K562 (cell line): ENCODE results near the gene CCDC187. TPM values are rescaled to one million over a fixed set of nuclear protein-coding genes. Genes with fewer than 3 reads are reported as not detected.

Source experiments
- ATAC-seq: fragments of 200-7000 bp; cut with Tn5 transposase; 3 replicates; pipeline ENCODE4 v1.9.1; 2020; ENCODE audit warnings: moderate library complexity
- BruUV-seq: library from RNA; stranded (reverse); fragments of 400-500 nt; replicated peaks from 2 replicates; lab custom pipeline; 2021; lab: Mats Ljungman, UMichigan
- CTCF ChIA-PET: fragments of 300-600 bp; formaldehyde crosslinking; extraction: SDS; loops from one replicate; lab custom pipeline; 2021; ENCODE audit warnings: low intra/inter-chr PET ratio; lab: Yijun Ruan, JAX
- POLR2A ChIA-PET: fragments of 300-600, 350-650 bp; sonication (Branson Sonifier 250); formaldehyde crosslinking; extraction: SDS; loops from one replicate; lab custom pipeline; 2021; ENCODE audit warnings: antibody characterized with exemption, inconsistent platforms; lab: Yijun Ruan, JAX
- DNase-seq, 4 experiments: peaks; one replicate each; pipeline versions ENCODE4 v3.0.0 to v3.0.0-alpha.2; 2011 to 2018; ENCODE audit warnings: low spot score in 3 of 4, mixed read lengths in 3 of 4; ENCODE audit errors: extremely low read depth in 1 of 4
- FAIRE-seq: peaks from 2 replicates; lab custom pipeline; 2011; peaks lifted over from hg19 to GRCh38; lab: Jason Lieb, UNC
- H2AFZ ChIP-seq: 2 replicates; pipeline ENCODE4 v1.6.0; 2011; ENCODE audit warnings: low read depth, low read length, control low read depth, inconsistent platforms
- H3K27ac ChIP-seq: fragments of 200-600 bp; 3 replicates; pipeline ENCODE4 v1.8.0; 2011; ENCODE audit warnings: low read depth, mild to moderate bottlenecking, control low read depth, inconsistent platforms, low read length, moderate library complexity, mixed read lengths; ENCODE audit errors: extremely low read depth
- H3K27me3 ChIP-seq, 2 experiments: fragments of 300-600 bp in 1 of 2; 2 replicates in 1 of 2; 3 replicates in 1 of 2; pipeline versions ENCODE4 v1.6.0 to v1.8.0; 2011; ENCODE audit warnings: inconsistent platforms in 2 of 2, low read length in 2 of 2, mild to moderate bottlenecking in 1 of 2, mixed read lengths in 1 of 2, moderate library complexity in 1 of 2; ENCODE audit not compliant: control insufficient read depth in 2 of 2, insufficient read depth in 2 of 2
- H3K36me3 ChIP-seq: fragments of 300-600 bp; 3 replicates; pipeline ENCODE4 v1.8.0; 2011; ENCODE audit warnings: mild to moderate bottlenecking, low read length, inconsistent platforms; ENCODE audit not compliant: control insufficient read depth, insufficient read depth
- H3K4me1 ChIP-seq, 2 experiments: fragments of 200-600 bp in 1 of 2; replicated peaks in 1 of 2; 2 replicates in 1 of 2; 3 replicates in 1 of 2; pipeline versions ENCODE4 v1.5.1 to v1.8.0; 2011; ENCODE audit warnings: inconsistent platforms in 2 of 2, low read length in 2 of 2, mild to moderate bottlenecking in 1 of 2, mixed read lengths in 1 of 2, moderate library complexity in 1 of 2; ENCODE audit not compliant: control insufficient read depth in 2 of 2, insufficient read depth in 2 of 2
- H3K4me2 ChIP-seq: 2 replicates; pipeline ENCODE4 v1.6.1; 2011; ENCODE audit warnings: low read length, control low read depth, inconsistent platforms, mixed read lengths; ENCODE audit not compliant: insufficient read depth
- H3K4me3 ChIP-seq: fragments of 200-600 bp; sonication (generic), shearing (Covaris generic); 2 replicates; pipeline ENCODE4 v1.5.1; 2016; ENCODE audit warnings: control low read depth, inconsistent platforms
- H3K79me2 ChIP-seq: fragments of 200-600 bp; 3 replicates; pipeline ENCODE4 v1.8.0; 2011; ENCODE audit warnings: low read length, inconsistent platforms; ENCODE audit not compliant: control insufficient read depth, insufficient read depth
- H3K9ac ChIP-seq, 2 experiments: 2 replicates each; pipeline versions ENCODE4 v1.6.0 to v1.6.1; 2011; ENCODE audit warnings: low read depth in 2 of 2, low read length in 2 of 2, control low read depth in 1 of 2, inconsistent platforms in 1 of 2, mild to moderate bottlenecking in 1 of 2, mixed read lengths in 1 of 2; ENCODE audit not compliant: insufficient read depth in 1 of 2
- H3K9me1 ChIP-seq: one replicate; pipeline ENCODE4 v1.6.0; 2011; ENCODE audit warnings: inconsistent platforms, mild to moderate bottlenecking, low read length, moderate library complexity; ENCODE audit not compliant: control insufficient read depth, insufficient read depth
- H3K9me3 ChIP-seq: replicated peaks from 2 replicates; pipeline ENCODE4 v1.5.1; 2011; ENCODE audit warnings: low read depth, low read length, inconsistent platforms; ENCODE audit not compliant: control insufficient read depth, insufficient read depth
- H4K20me1 ChIP-seq: replicated peaks from 2 replicates; pipeline ENCODE4 v1.6.1; 2011; ENCODE audit warnings: low read length, inconsistent platforms, mixed read lengths; ENCODE audit not compliant: control insufficient read depth, insufficient read depth
- CTBP1 ChIP-seq: fragments of 450-650 bp; IDR thresholded peaks from 2 replicates; pipeline ENCODE4 v1.6.1; 2016; ENCODE audit warnings: borderline replicate concordance
- HNRNPH1 ChIP-seq: fragments of 200-400 bp; formaldehyde crosslinking; optimal IDR thresholded peaks from 2 replicates; pipeline ENCODE3; 2017; ENCODE audit warnings: low read depth, mild to moderate bottlenecking, low read length, moderate library complexity
- HNRNPK ChIP-seq: fragments of 200-400 bp; formaldehyde crosslinking; IDR thresholded peaks from one replicate; pipeline ENCODE4 v1.6.1; 2018; ENCODE audit warnings: mild to moderate bottlenecking, low read depth, low read length; ENCODE audit not compliant: poor library complexity, severe bottlenecking
- HNRNPL ChIP-seq: fragments of 200-400 bp; formaldehyde crosslinking; IDR thresholded peaks from 2 replicates; pipeline ENCODE4 v1.6.1; 2017; ENCODE audit warnings: low read depth, mild to moderate bottlenecking, low read length
- KDM1A ChIP-seq, 2 experiments: fragments of 450-650 bp; IDR thresholded peaks; 2 replicates each; pipeline ENCODE4 v1.6.1; 2016; ENCODE audit warnings: mild to moderate bottlenecking in 2 of 2
- KLF1 ChIP-seq: fragments of 450-650 bp; IDR thresholded peaks from 2 replicates; pipeline ENCODE4 v1.6.1; 2016; ENCODE audit warnings: missing genetic modification characterization, missing compliant biosample characterization
- NFYB ChIP-seq: IDR thresholded peaks from 2 replicates; pipeline ENCODE4 v1.6.1; 2011; ENCODE audit warnings: mild to moderate bottlenecking, moderate library complexity; ENCODE audit not compliant: insufficient read length; ENCODE audit errors: extremely low read depth
- POLR2G ChIP-seq: fragments of 200-400 bp; formaldehyde crosslinking; IDR thresholded peaks from 2 replicates; pipeline ENCODE4 v1.6.1; 2017; ENCODE audit warnings: low read depth, mild to moderate bottlenecking, antibody characterized with exemption, low read length, moderate library complexity
- PTBP1 ChIP-seq: fragments of 200-400 bp; formaldehyde crosslinking; IDR thresholded peaks from 2 replicates; pipeline ENCODE4 v1.6.1; 2017; ENCODE audit warnings: low read depth, low read length
- SAFB ChIP-seq: fragments of 200-400 bp; formaldehyde crosslinking; IDR thresholded peaks from 2 replicates; pipeline ENCODE4 v1.6.1; 2017; ENCODE audit warnings: low read depth, low read length, borderline replicate concordance
- STAT5B ChIP-seq: fragments of 250-450 bp; sonication (Bioruptor Pico); IDR thresholded peaks from 2 replicates; pipeline ENCODE4 v1.8.0; 2021; ENCODE audit warnings: mild to moderate bottlenecking, inconsistent platforms
- TAF1 ChIP-seq: IDR thresholded peaks from 2 replicates; pipeline ENCODE4 v1.6.1; 2011; ENCODE audit warnings: mild to moderate bottlenecking, low read length, moderate library complexity; ENCODE audit not compliant: insufficient read depth, control insufficient read depth, severe bottlenecking; ENCODE audit errors: extremely low read depth
- TEAD4 ChIP-seq, 2 experiments: sonication (generic) in 1 of 2; formaldehyde crosslinking in 1 of 2; IDR thresholded peaks; 2 replicates each; pipeline versions ENCODE4 v1.6.1 to v1.8.0; 2012 to 2022; ENCODE audit warnings: borderline replicate concordance in 1 of 2, inconsistent platforms in 1 of 2, low read length in 1 of 2, mild to moderate bottlenecking in 1 of 2, missing genetic modification reagents in 1 of 2
- ZNF121 ChIP-seq: sonication (generic); formaldehyde crosslinking; conservative IDR thresholded peaks from 2 replicates; pipeline ENCODE4 v1.8.0; 2022; ENCODE audit warnings: missing genetic modification reagents
- ZNF668 ChIP-seq: fragments of 250-450 bp; sonication (Bioruptor Pico); IDR thresholded peaks from 2 replicates; pipeline ENCODE4 v1.8.0; 2022; ENCODE audit warnings: mild to moderate bottlenecking, inconsistent platforms
- ZNF764 ChIP-seq: fragments of 250-450 bp; sonication (Bioruptor Pico); IDR thresholded peaks from 2 replicates; pipeline ENCODE4 v1.4.0; 2020; ENCODE audit warnings: low read depth, mild to moderate bottlenecking, moderate library complexity
- WGBS: fragments of 100-300 bp; shearing (Covaris generic); methylation state at CpG from one replicate; pipeline ENCODE4 v1.1.6; 2016; ENCODE audit warnings: low coverage, mixed read lengths; ENCODE audit not compliant: insufficient coverage; ENCODE audit errors: missing lambda C conversion rate; 5-methylcytosine and 5-hydroxymethylcytosine counted together
- in situ Hi-C: fragments of 300-500 bp; cut with MboI; formaldehyde crosslinking; loops from 4 replicates; pipeline ENCODE4 v1.15.0; 2018; ENCODE audit warnings: inconsistent platforms, mixed read lengths
- intact Hi-C: fragments of 100-400 bp; cut with micrococcal nuclease; formaldehyde crosslinking; loops from 2 replicates; pipeline ENCODE4 v1.14.2; 2022
- polyA plus RNA-seq, 8 experiments: library from polyadenylated mRNA; depleted of rRNA in 4 of 8; stranded (reverse) in 5 of 8; unstranded in 3 of 8; fragments of >200 nt; fragmentation: Nextera tagmentation in 2 of 8; fragmentation: Illumina TruSeq in 1 of 8; extraction: Ambion mirVana in 2 of 8; extraction: Trizol in 1 of 8; gene quantifications; 2 replicates each; pipeline versions ENCODE4 v1.2.1 to v1.2.3, GENCODE V29; 2011 to 2014; ENCODE audit warnings: inconsistent platforms in 1 of 8, missing spikeins in 1 of 8
- total RNA-seq, 7 experiments: library from RNA; depleted of rRNA in 6 of 7; stranded (reverse); fragments of >200 nt in 6 of 7; fragmentation: Illumina TruSeq in 2 of 7; extraction: Trizol in 2 of 7; gene quantifications; 2 replicates each; pipeline versions ENCODE4 v1.2.1 to v1.2.3, GENCODE V29; 2011 to 2021; ENCODE audit warnings: low replicate concordance in 1 of 7
- TF ChIP-seq, protein P1 (sequence below): conservative IDR thresholded peaks from 2 replicates; pipeline ENCODE4 v1.6.1; 2011; ENCODE audit warnings: low read depth, mild to moderate bottlenecking, low read length; ENCODE audit not compliant: control insufficient read depth
- TF ChIP-seq, protein P2 (sequence below): sonication (generic); formaldehyde crosslinking; IDR thresholded peaks from 2 replicates; pipeline ENCODE4 v1.8.1; 2023; ENCODE audit warnings: mild to moderate bottlenecking, missing genetic modification reagents
- TF ChIP-seq, protein P3 (sequence below): fragments of 450-650 bp; IDR thresholded peaks from 2 replicates; pipeline ENCODE4 v1.6.1; 2017; ENCODE audit warnings: mild to moderate bottlenecking, moderate library complexity

The CCDC187 gene
- total and polyA plus RNA-seq, 9 of the 15 experiments (the other 6 are each of a cell fraction or from before 2014, with no cell fraction given), result not detected

DNA sequence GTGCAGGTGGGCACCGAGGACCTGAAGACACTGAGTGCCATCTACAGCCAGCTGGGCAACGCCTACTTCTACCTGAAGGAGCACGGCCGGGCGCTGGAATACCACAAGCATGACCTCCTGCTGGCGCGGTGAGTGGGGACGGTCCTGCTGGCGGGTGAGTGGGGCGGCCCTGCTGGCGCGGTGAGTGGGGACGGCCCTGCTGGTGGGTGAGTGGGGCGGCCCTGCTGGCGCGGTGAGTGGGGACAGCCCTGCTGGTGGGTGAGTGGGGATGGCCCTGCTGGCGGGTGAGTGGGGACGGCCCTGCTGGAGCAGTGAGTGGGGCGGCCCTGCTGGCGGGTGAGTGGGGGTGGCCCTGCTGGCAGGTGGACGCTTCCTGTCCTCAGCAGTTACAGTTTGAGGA, 30.6 kb upstream of the CCDC187 start:
- H3K4me2 ChIP-seq, result no peak overlapping the region
- no peak for ATAC-seq
- peaks cover 0 to 93% of the 10 kb centered on the region in 2 experiments; a peak in 2 of 5 replicates for H3K4me1 ChIP-seq
- H3K79me2 ChIP-seq, result no peaks in the 10 kb centered on the region
- H4K20me1 ChIP-seq, result no peaks in the 10 kb centered on the region
- intact Hi-C loops (no loop called here), in situ Hi-C loops (loop anchor here (25.0 kb wide), 1 partner anchor 303 kb away; no protein-coding TSS in a partner anchor)
- ChIA-PET CTCF (no interaction called here), POLR2A (no interaction called here)
- BruUV-seq, result no TSS peak
- 88% methylated on average over 15 of the region's 21 CpGs for WGBS
- no peak overlapping the region for H2AFZ ChIP-seq
- H3K9me3 ChIP-seq, result no peaks in the 10 kb centered on the region
- H3K4me3 ChIP-seq, result no peak overlapping the region
- no peaks in the 10 kb centered on the region for H3K27me3 ChIP-seq
- peaks cover 3% of the 10 kb centered on the region for H3K9me1 ChIP-seq
- no peak overlapping the region for H3K27ac ChIP-seq
- H3K36me3 ChIP-seq, result peaks cover 17% of the 10 kb centered on the region; the same call in 1 of the 3 replicates
- no peak for FAIRE-seq
- no peak overlapping the region; a peak in 1 of 4 replicates for H3K9ac ChIP-seq
- no peak for DNase-seq
- TF ChIP-seq HNRNPK (no peak), TEAD4 (IDR thresholded peaks at IDR 0.05; ENCODE audit: low read length) (no peak), TEAD4 (CRISPR knock-in tag; IDR thresholded peaks at IDR 0.05; ENCODE audit: borderline replicate concordance) (no peak), TAF1 (no peak), CTBP1 (no peak), HNRNPL (peak; percentile 75), KDM1A (IDR thresholded peaks at IDR 0.05) (no peak), NFYB (no peak), STAT5B (CRISPR knock-in tag) (no peak), PTBP1 (no peak), POLR2G (0 out of 2 replicates have a peak, but pooled peaks have one; percentile 20), HNRNPH1 (no peak), SAFB (peak; percentile 75; the same call in 1 of the 2 replicates), KLF1 (tag) (no peak), ZNF764 (no peak), ZNF668 (CRISPR knock-in tag) (no peak), ZNF121 (CRISPR knock-in tag) (no peak)
- TF ChIP-seq, protein P1, sequence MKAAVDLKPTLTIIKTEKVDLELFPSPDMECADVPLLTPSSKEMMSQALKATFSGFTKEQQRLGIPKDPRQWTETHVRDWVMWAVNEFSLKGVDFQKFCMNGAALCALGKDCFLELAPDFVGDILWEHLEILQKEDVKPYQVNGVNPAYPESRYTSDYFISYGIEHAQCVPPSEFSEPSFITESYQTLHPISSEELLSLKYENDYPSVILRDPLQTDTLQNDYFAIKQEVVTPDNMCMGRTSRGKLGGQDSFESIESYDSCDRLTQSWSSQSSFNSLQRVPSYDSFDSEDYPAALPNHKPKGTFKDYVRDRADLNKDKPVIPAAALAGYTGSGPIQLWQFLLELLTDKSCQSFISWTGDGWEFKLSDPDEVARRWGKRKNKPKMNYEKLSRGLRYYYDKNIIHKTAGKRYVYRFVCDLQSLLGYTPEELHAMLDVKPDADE, result no peak
- TF ChIP-seq, protein P2, sequence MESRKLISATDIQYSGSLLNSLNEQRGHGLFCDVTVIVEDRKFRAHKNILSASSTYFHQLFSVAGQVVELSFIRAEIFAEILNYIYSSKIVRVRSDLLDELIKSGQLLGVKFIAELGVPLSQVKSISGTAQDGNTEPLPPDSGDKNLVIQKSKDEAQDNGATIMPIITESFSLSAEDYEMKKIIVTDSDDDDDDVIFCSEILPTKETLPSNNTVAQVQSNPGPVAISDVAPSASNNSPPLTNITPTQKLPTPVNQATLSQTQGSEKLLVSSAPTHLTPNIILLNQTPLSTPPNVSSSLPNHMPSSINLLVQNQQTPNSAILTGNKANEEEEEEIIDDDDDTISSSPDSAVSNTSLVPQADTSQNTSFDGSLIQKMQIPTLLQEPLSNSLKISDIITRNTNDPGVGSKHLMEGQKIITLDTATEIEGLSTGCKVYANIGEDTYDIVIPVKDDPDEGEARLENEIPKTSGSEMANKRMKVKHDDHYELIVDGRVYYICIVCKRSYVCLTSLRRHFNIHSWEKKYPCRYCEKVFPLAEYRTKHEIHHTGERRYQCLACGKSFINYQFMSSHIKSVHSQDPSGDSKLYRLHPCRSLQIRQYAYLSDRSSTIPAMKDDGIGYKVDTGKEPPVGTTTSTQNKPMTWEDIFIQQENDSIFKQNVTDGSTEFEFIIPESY, result peak; percentile 83
- TF ChIP-seq, protein P3, sequence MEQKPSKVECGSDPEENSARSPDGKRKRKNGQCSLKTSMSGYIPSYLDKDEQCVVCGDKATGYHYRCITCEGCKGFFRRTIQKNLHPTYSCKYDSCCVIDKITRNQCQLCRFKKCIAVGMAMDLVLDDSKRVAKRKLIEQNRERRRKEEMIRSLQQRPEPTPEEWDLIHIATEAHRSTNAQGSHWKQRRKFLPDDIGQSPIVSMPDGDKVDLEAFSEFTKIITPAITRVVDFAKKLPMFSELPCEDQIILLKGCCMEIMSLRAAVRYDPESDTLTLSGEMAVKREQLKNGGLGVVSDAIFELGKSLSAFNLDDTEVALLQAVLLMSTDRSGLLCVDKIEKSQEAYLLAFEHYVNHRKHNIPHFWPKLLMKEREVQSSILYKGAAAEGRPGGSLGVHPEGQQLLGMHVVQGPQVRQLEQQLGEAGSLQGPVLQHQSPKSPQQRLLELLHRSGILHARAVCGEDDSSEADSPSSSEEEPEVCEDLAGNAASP, result no peak
